Kasumi-1 (cell line): ENCODE measurements around the gene SELENOH.
A peak's percentile ranks its signal among the peaks of the same experiment; 100 is the strongest.

Experiments
- DNase-seq, 2 experiments: peaks; one replicate each; lab custom pipeline; 2025; lab: John Stamatoyannopoulos, UW

Gene SELENOH

GRCh38 chr11:57746920-57747319 lies 5.6 kb downstream of the SELENOH start:
- DNase-seq = no peak

- no peak for DNase-seq
These were observed 9.9 kb downstream of the SELENOH start for GRCh38 chr11:57751176-57751575.

GRCh38 chr11:57751676-57752253 lies 10.5 kb downstream of the SELENOH start, which contains the start of gene BTBD18:
Gene BTBD18 (minus strand): TSS chr11:57751819. CDS start chr11:57751188, 631 bp downstream.
- peak; percentile 67 to 81 for DNase-seq

- no peak for DNase-seq
These were observed 11.7 kb downstream of the SELENOH start for GRCh38 chr11:57752954-57753353.

GRCh38 chr11:57758174-57758573 lies 16.9 kb downstream of the SELENOH start:
- DNase-seq = no peak

GRCh38 chr11:57761301-57762234 lies 20.3 kb downstream of the SELENOH start, which contains the start of gene CTNND1:
Gene CTNND1 (plus strand): TSS chr11:57761802. CDS start chr11:57791479, 29,677 bp downstream.
- DNase-seq = no peak

GRCh38 chr11:57762235-57762861 lies 21.1 kb downstream of the SELENOH start:
- DNase-seq = no peak

GRCh38 chr11:57763568-57763967 lies 22.3 kb downstream of the SELENOH start:
- DNase-seq = no peak

GRCh38 chr11:57764021-57764420 lies 22.7 kb downstream of the SELENOH start:
- DNase-seq = no peak

- no peak for DNase-seq
These were observed 23.3 kb downstream of the SELENOH start for GRCh38 chr11:57764566-57764965.

- DNase-seq = no peak
These were observed 23.7 kb downstream of the SELENOH start for GRCh38 chr11:57764972-57765371.

GRCh38 chr11:57770793-57771192 lies 29.5 kb downstream of the SELENOH start:
- DNase-seq = no peak

GRCh38 chr11:57771365-57771764 lies 30.1 kb downstream of the SELENOH start:
- no peak for DNase-seq

GRCh38 chr11:57772562-57772961 lies 31.3 kb downstream of the SELENOH start:
- DNase-seq = no peak

GRCh38 chr11:57773026-57773598 lies 31.8 kb downstream of the SELENOH start:
- no peak for DNase-seq

- no peak for DNase-seq
These were observed 34.2 kb downstream of the SELENOH start for GRCh38 chr11:57775491-57775890.

- DNase-seq = no peak
These were observed 34.8 kb downstream of the SELENOH start for GRCh38 chr11:57776031-57776521.

- DNase-seq = no peak
These were observed 35.4 kb downstream of the SELENOH start for GRCh38 chr11:57776577-57777210.

- no peak for DNase-seq
These were observed 36.7 kb downstream of the SELENOH start for GRCh38 chr11:57777969-57778317.

- no peak for DNase-seq
These were observed 37.2 kb downstream of the SELENOH start for GRCh38 chr11:57778318-57779037.

GRCh38 chr11:57779276-57779675 lies 38.0 kb downstream of the SELENOH start:
- DNase-seq = no peak
